Brain microvascular endothelial cell (primary cell): ENCODE results near the gene C16orf96.
A peak's percentile ranks its signal among the peaks of the same experiment; 100 is the strongest.

Experiments
- DNase-seq: peaks from one replicate; pipeline ENCODE4 v3.0.0-alpha.2; 2020
- H3K27ac ChIP-seq: fragments of 250-450 bp; sonication (Bioruptor Pico); 2 replicates; pipeline ENCODE4 v1.5.1; 2020; ENCODE audit warnings: mild to moderate bottlenecking, moderate library complexity
- H3K27me3 ChIP-seq: fragments of 250-450 bp; sonication (Bioruptor Pico); replicated peaks from 2 replicates; pipeline ENCODE4 v1.5.1; 2020; ENCODE audit warnings: mild to moderate bottlenecking
- H3K36me3 ChIP-seq: fragments of 250-450 bp; sonication (Bioruptor Pico); replicated peaks from 2 replicates; pipeline ENCODE4 v1.5.1; 2020; ENCODE audit warnings: mild to moderate bottlenecking
- H3K4me3 ChIP-seq: 2 replicates; pipeline ENCODE4 v1.5.1; 2011; ENCODE audit warnings: low read depth, mild to moderate bottlenecking, control low read depth, low read length, moderate library complexity
- in situ Hi-C: cut with HindIII; loops from 2 replicates; pipeline ENCODE4 v1.10.0; 2017; ENCODE audit warnings: low sequenced_read_pairs, low pct_ligation_motif_present
- TF ChIP-seq, protein P1 (sequence below): IDR thresholded peaks from 2 replicates; pipeline ENCODE4 v1.5.1; 2011; ENCODE audit warnings: low read depth, mild to moderate bottlenecking, moderate library complexity, low read length, control low read depth, inconsistent platforms; ENCODE audit errors: missing control alignments

The C16orf96 gene

GRCh38 chr16:4615384-4616046 is 59.4 kb downstream of the C16orf96 start:
- H3K27me3 ChIP-seq = no peaks in the 10 kb centered on the region
- H3K4me3 ChIP-seq = peak overlapping the region; percentile 67
- H3K27ac ChIP-seq = peak overlapping the region; percentile 88
- in situ Hi-C loops = no loop called here
- TF ChIP-seq, protein P1, sequence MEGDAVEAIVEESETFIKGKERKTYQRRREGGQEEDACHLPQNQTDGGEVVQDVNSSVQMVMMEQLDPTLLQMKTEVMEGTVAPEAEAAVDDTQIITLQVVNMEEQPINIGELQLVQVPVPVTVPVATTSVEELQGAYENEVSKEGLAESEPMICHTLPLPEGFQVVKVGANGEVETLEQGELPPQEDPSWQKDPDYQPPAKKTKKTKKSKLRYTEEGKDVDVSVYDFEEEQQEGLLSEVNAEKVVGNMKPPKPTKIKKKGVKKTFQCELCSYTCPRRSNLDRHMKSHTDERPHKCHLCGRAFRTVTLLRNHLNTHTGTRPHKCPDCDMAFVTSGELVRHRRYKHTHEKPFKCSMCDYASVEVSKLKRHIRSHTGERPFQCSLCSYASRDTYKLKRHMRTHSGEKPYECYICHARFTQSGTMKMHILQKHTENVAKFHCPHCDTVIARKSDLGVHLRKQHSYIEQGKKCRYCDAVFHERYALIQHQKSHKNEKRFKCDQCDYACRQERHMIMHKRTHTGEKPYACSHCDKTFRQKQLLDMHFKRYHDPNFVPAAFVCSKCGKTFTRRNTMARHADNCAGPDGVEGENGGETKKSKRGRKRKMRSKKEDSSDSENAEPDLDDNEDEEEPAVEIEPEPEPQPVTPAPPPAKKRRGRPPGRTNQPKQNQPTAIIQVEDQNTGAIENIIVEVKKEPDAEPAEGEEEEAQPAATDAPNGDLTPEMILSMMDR = no peak
- no peak for DNase-seq
- no peaks in the 10 kb centered on the region for H3K36me3 ChIP-seq

DNA sequence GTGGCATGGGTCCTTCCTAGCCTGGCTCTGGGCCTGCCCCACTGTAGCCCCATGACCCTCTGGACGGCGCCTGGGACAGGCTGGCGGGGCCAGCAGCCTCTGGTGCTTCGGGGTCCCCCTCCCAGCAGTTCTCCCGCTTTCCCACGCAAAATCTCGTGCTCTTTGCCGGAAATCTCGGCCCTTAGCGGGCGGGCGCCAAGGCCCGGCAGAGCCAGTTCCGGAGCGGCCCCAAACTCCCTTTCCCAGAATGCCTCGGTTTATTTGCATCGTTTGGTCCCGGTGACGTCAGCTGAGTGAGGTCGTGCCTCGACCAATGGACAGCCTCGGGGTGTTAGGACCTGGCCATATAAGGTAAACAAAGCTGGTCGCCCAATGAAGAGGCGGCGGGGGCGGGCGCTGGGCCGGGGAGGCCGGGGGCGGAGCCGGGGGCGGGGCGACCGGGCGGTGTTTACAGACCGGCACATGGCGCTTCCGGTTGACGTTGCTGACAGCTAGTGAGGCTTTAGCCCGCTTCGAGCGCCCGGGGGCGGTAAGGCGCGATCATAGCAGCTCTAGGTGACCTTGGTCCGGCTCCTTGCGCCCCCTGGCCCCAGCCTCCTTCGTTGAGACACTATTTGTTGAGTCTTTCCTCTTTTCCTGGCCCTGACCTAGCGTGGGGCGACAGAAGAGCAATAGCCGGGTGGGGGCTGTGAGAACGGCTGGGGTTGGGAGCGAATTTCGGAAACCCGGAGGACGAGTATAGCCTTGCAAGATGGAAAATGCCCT is 60.1 kb downstream of the C16orf96 start:
- Histone ChIP-seq H3K27ac (peak overlapping the region; percentile 93), H3K36me3 (no peaks in the 10 kb centered on the region), H3K27me3 (no peaks in the 10 kb centered on the region), H3K4me3 (peak overlapping the region; percentile 67)
- in situ Hi-C loops = no loop called here
- TF ChIP-seq, protein P1 = peak; percentile 54
- peak; percentile 100 for DNase-seq

- TF ChIP-seq, protein P1 = no peak
- in situ Hi-C loops = no loop called here
- H3K27me3 ChIP-seq = no peaks in the 10 kb centered on the region
- no peak overlapping the region for H3K4me3 ChIP-seq
- H3K36me3 ChIP-seq = no peaks in the 10 kb centered on the region
- DNase-seq = no peak
- H3K27ac ChIP-seq = no peak overlapping the region
Measured at GRCh38 chr16:4617880-4618279, 61.7 kb downstream of the C16orf96 start.

GRCh38 chr16:4618645-4619418 is 62.7 kb downstream of the C16orf96 start:
- in situ Hi-C loops = no loop called here
- Histone ChIP-seq H3K36me3 (no peaks in the 10 kb centered on the region), H3K27ac (no peak overlapping the region), H3K27me3 (no peaks in the 10 kb centered on the region), H3K4me3 (no peak overlapping the region)
- DNase-seq = no peak
- TF ChIP-seq, protein P1 = no peak

DNA sequence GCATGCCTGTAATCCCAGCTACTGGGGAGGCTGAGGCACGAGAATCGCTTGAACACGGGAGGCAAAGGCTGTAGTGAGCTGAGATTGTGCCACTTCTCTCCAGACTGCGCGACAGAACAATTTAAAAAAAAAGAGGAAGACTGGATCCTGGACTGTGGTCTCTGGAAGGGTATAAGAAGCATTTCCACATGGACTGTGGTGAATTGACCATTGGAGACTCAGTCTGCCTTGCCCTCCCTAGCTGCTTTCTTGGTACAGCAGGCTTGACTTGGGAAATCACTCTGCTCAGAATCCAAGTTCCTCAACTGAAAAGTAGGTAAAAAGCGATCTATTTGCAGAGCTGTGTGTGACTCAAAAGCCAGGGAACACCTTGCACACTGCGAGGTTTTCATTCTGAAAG is 67.5 kb downstream of the C16orf96 start:
- no peak for DNase-seq
- in situ Hi-C loops = no loop called here
- no peaks in the 10 kb centered on the region for H3K36me3 ChIP-seq
- TF ChIP-seq, protein P1 = no peak
- no peak overlapping the region for H3K27ac ChIP-seq
- H3K4me3 ChIP-seq = no peak overlapping the region
- no peaks in the 10 kb centered on the region for H3K27me3 ChIP-seq
